GM20000 (cell line): ENCODE measurements around the gene SLC8A1.

Experiments
- DNase-seq: peaks from one replicate; pipeline ENCODE4 v3.0.0; 2012; ENCODE audit warnings: low spot score
- TF ChIP-seq, protein P1 (sequence below): IDR thresholded peaks from 2 replicates; pipeline ENCODE4 v1.5.1; 2012; ENCODE audit warnings: mild to moderate bottlenecking, control low read depth; ENCODE audit errors: extremely low read depth, missing control alignments

SLC8A1 gene

DNA sequence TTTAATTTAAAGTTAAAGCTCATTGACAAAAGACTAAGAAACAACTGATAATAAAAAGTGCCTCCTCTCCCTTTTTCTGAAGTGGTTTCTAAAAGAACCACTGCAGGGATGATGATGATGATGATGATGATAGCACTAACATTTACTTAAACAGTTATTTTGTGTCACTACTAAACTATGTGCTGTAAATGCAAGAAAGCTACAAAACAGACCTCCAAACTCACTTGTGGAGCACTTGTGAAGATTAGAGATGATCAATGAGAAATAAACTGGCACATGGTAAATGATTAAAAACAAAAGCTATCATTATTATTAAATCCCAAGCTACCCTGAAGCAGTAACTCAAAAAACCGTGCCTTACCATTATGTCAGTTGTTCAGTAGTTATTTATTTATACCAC lies 88.7 kb downstream of the SLC8A1 start:
- TF ChIP-seq, protein P1, sequence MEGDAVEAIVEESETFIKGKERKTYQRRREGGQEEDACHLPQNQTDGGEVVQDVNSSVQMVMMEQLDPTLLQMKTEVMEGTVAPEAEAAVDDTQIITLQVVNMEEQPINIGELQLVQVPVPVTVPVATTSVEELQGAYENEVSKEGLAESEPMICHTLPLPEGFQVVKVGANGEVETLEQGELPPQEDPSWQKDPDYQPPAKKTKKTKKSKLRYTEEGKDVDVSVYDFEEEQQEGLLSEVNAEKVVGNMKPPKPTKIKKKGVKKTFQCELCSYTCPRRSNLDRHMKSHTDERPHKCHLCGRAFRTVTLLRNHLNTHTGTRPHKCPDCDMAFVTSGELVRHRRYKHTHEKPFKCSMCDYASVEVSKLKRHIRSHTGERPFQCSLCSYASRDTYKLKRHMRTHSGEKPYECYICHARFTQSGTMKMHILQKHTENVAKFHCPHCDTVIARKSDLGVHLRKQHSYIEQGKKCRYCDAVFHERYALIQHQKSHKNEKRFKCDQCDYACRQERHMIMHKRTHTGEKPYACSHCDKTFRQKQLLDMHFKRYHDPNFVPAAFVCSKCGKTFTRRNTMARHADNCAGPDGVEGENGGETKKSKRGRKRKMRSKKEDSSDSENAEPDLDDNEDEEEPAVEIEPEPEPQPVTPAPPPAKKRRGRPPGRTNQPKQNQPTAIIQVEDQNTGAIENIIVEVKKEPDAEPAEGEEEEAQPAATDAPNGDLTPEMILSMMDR = no peak
- DNase-seq = no peak

- no peak for DNase-seq
- TF ChIP-seq, protein P1 = no peak
These were observed 90.4 kb downstream of the SLC8A1 start for GRCh38 chr2:40361478-40361877.

GRCh38 chr2:40360652-40361051 lies 91.2 kb downstream of the SLC8A1 start:
- no peak for DNase-seq
- TF ChIP-seq, protein P1 = no peak

GRCh38 chr2:40359811-40360210 lies 92.1 kb downstream of the SLC8A1 start:
- DNase-seq = no peak
- TF ChIP-seq, protein P1 = no peak

- TF ChIP-seq, protein P1 = no peak
- DNase-seq = no peak
These were observed 93.1 kb downstream of the SLC8A1 start for GRCh38 chr2:40358783-40359182.

DNA sequence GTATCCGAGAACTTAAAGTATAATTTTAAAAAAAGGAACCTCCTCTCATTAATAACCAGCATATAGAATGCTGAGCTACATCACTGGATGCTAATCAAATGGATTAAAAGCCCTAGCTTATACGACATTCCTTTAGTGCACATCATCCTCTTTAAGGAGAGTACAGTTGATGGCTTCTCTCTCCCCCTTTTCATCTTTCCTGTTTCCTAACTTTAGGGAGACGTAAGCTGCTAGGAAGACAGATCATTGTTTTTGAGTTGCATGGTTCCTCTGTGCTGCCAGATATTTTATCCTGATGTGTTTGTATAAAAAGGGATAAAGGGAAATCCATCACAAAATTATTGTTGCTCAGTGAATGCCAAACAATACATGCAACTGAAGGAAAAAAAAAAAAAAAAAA lies 94.2 kb downstream of the SLC8A1 start:
- no peak for DNase-seq
- TF ChIP-seq, protein P1 = no peak

GRCh38 chr2:40355451-40355850 lies 96.4 kb downstream of the SLC8A1 start:
- TF ChIP-seq, protein P1 = no peak

More at GRCh38 chr2:40355451-40355850, 96.4 kb downstream of the SLC8A1 start:
- no peak for DNase-seq
